WI38 (cell line): ENCODE results near the gene CBX1.
A peak's percentile ranks its signal among the peaks of the same experiment; 100 is the strongest.

ENCODE experiments used
- H3K4me3 ChIP-seq: 2 replicates; pipeline ENCODE4 v1.5.1; 2011; ENCODE audit warnings: low read depth, mild to moderate bottlenecking, control low read depth, low read length
- TF ChIP-seq, protein P1 (sequence below): IDR thresholded peaks from 2 replicates; pipeline ENCODE4 v1.5.1; 2012; ENCODE audit warnings: low read depth, mild to moderate bottlenecking, control low read depth, low read length

CBX1 gene

DNA sequence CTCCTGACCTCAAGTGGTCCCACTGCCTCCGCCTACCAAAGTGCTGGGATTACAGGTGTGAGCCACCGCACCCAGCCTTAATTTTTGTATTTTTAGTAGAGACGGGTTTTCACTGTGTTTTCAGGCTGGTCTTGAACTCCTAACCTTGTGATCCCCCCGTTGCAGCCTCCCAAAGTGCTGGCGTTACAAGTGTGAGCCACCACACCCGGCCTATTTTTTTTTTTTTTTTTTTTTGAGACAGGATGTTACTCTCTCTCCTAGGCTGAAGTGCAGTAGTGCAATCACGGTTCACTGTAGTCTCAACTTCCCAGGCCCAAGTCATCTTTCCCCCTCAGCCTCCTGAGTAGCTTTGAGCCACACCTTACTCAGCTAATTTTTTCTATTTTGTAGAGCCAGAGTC is 3.2 kb upstream of the CBX1 start:
- H3K4me3 ChIP-seq = no peak overlapping the region
- TF ChIP-seq, protein P1, sequence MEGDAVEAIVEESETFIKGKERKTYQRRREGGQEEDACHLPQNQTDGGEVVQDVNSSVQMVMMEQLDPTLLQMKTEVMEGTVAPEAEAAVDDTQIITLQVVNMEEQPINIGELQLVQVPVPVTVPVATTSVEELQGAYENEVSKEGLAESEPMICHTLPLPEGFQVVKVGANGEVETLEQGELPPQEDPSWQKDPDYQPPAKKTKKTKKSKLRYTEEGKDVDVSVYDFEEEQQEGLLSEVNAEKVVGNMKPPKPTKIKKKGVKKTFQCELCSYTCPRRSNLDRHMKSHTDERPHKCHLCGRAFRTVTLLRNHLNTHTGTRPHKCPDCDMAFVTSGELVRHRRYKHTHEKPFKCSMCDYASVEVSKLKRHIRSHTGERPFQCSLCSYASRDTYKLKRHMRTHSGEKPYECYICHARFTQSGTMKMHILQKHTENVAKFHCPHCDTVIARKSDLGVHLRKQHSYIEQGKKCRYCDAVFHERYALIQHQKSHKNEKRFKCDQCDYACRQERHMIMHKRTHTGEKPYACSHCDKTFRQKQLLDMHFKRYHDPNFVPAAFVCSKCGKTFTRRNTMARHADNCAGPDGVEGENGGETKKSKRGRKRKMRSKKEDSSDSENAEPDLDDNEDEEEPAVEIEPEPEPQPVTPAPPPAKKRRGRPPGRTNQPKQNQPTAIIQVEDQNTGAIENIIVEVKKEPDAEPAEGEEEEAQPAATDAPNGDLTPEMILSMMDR = no peak

DNA sequence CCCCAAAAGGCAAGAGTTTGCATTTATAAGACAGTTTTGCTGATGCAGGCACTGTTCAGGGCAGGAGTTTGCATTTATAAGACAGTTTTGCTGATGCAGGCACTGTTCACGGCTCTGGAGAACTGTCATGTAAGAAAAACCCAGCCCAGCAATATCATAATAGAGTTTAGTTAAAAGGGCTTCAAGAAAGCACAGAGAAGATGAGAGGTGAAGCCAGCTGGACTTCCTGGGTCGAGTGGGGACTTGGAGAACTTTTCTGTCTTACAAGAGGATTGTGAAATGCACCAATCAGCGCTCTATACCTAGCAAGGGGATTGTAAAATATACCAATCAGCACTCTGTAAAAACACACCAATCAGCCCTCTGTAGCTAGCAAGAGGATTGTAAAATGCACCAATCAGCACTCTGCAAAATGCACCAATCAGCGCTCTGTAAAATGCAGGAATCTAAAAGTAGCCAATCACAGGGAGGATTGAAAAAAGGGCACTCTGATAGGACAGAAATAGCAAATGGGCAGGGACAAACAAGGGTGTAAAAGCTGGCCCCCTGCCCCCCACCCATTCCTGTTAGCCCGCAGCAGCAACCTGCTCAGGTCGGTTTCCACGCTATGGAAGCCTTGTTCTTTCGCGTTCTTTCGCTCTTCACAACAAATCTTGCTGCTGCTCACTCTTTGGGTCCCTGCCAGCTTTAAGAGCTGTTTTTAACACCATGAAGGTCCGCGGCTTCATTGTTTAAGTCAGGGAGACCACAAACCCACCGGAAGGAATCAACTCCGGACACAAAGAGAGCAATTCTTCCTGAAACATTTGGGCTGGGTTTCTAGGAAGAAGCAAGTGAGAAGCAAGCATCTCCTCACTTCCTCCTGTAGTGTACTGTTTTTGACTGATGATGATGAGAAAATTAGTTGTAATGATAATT is 1.8 kb upstream of the CBX1 start:
- TF ChIP-seq, protein P1 = no peak
- no peak overlapping the region for H3K4me3 ChIP-seq

DNA sequence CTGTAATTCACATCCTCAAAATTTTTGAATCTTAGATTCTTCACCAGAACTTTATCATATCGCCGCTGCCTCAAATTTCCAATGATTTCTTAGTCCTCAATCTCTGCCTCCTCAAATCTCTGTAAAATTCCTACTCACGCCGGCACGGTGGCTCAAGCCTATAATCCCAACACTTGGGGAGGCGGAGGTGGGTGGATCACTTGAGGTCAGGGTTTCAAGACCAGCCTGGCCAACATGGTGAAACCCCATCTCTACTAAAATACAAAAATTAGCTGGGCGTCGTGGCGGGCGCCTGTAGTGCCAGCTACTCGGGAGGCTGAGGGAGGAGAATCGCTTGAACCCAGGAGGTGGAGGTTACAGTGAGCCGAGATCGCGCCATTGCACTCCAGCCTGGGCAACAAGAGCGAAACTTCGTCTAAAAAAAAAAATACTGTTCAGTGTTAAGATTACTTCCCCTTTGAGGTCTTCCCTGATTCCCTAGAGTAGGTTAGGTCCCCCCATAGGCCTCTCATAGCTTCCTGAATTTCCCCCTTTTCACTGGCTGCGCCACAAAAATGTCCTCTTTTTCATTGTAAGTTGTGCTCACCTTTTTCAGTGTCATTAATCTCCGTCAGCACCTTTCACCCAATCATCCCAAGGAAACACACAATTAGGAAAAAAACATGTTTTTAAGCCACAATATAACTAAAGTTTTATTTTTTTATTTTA is 919 bp upstream of the CBX1 start:
- TF ChIP-seq, protein P1 = no peak
- peak overlapping the region; percentile 89 for H3K4me3 ChIP-seq

DNA sequence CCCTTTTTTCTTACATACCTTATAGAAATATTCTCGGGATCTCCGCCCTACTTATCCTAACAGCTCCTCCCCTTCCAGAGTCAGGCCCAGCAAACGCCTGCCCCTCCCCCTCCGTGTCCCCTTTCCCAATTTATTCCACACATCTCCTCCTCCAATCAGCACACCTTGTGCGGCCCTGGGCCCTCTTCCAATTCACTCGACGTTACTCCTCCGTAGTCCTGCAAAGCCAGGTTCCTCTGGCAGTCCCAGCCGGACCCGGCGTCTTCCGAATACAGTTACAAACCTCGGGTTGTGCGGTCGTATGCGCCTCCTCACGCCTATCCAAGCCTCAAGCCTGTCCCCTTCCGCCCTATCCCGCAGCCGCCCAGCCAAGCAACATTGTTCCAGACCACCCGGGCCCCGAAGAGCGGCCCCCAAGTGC is 677 bp downstream of the CBX1 start:
- H3K4me3 ChIP-seq = peak overlapping the region; percentile 89
- TF ChIP-seq, protein P1 = no peak

DNA sequence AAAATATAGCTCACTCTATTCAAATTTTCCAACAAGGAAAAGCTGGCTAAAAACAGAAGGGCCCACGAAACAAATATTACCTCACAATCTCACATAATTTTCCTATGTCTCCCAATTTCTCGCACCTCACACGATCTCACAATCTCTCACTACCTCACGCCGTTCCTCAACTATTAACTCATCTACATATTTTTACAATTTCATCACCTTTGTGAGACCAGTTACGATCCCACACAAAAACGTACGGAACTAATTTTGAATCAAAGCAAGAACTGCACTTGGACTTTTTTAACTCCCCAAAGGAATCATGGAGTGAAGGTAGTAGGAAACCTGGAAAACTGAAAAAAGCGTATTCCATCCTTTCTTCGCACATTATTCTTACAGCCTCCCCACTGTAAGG is 1.1 kb downstream of the CBX1 start:
- H3K4me3 ChIP-seq = peak overlapping the region; percentile 89
- TF ChIP-seq, protein P1 = no peak

DNA sequence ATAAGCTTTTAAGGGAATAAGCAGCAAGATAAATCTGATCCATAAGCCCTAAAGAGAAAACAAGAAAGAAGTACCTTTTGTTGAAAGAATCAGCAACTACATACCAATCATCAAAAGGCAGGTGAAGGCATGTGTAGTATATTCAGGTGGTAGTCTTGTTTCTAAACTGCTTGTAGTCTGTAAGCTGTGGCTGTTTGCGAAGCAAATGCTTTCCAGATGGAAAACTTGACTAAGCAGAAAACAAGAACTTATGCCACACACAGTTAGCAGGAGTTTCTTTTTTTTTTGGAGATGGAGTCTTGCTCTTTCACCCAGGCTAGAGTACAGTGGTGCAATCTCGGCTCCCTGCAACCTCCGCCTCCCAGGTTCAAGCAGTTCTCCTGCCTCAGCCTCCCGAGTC is 5.7 kb downstream of the CBX1 start:
- no peak overlapping the region for H3K4me3 ChIP-seq
- TF ChIP-seq, protein P1 = no peak
